Keratinocyte (primary cell): ENCODE results near the gene TMEM87B. TPM values are rescaled to one million over a fixed set of nuclear protein-coding genes. Genes with fewer than 3 reads are reported as not detected.
"Not testable (repeated sequence)": the region's sequence is repeated elsewhere in the genome, so short reads cannot be mapped to it uniquely, and the experiment has no call there.

ENCODE experiments used
- DNase-seq: peaks from one replicate; pipeline ENCODE4 v3.0.0-alpha.2; 2011; ENCODE audit warnings: low read depth, missing footprints, low spot score
- FAIRE-seq: peaks from 2 replicates; lab custom pipeline; 2011; peaks lifted over from hg19 to GRCh38; lab: Jason Lieb, UNC
- H2AFZ ChIP-seq: 2 replicates; pipeline ENCODE4 v1.6.0; 2012; ENCODE audit warnings: low read length, control low read depth, inconsistent platforms; ENCODE audit not compliant: control insufficient read depth
- H3K27ac ChIP-seq: 2 replicates; pipeline ENCODE4 v1.5.1; 2011; ENCODE audit warnings: low read length; ENCODE audit not compliant: control insufficient read depth, insufficient read depth
- H3K27me3 ChIP-seq: 3 replicates; pipeline ENCODE4 v1.6.0; 2011; ENCODE audit warnings: low read length; ENCODE audit not compliant: control insufficient read depth, insufficient read depth; ENCODE audit errors: extremely low read depth
- H3K36me3 ChIP-seq, 2 experiments: 2 replicates in 1 of 2; 3 replicates in 1 of 2; pipeline ENCODE4 v1.5.1; 2011; ENCODE audit warnings: low read length in 2 of 2, mild to moderate bottlenecking in 1 of 2; ENCODE audit not compliant: control insufficient read depth in 2 of 2, insufficient read depth in 2 of 2; ENCODE audit errors: extremely low read depth in 1 of 2
- H3K4me1 ChIP-seq: 3 replicates; pipeline ENCODE4 v1.5.1; 2011; ENCODE audit warnings: low read length; ENCODE audit not compliant: control insufficient read depth, insufficient read depth; ENCODE audit errors: extremely low read depth
- H3K4me2 ChIP-seq: 3 replicates; pipeline ENCODE4 v1.6.0; 2011; ENCODE audit warnings: low read depth, low read length; ENCODE audit not compliant: control insufficient read depth, insufficient read depth; ENCODE audit errors: extremely low read depth
- H3K4me3 ChIP-seq, 3 experiments: fragments of 200-600 bp in 1 of 3; sonication (generic) in 1 of 3; 2 replicates in 2 of 3; 3 replicates in 1 of 3; pipeline ENCODE4 v1.5.1; 2011 to 2016; ENCODE audit warnings: low read length in 3 of 3, mild to moderate bottlenecking in 3 of 3, control low read depth in 2 of 3, inconsistent platforms in 1 of 3, low read depth in 1 of 3, mixed read lengths in 1 of 3, mixed run types in 1 of 3, moderate library complexity in 1 of 3; ENCODE audit not compliant: control insufficient read depth in 2 of 3, insufficient read depth in 2 of 3; ENCODE audit errors: extremely low read depth in 1 of 3
- H3K79me2 ChIP-seq: 2 replicates; pipeline ENCODE4 v1.6.0; 2012; ENCODE audit warnings: low read length; ENCODE audit not compliant: control insufficient read depth, insufficient read depth
- H3K9ac ChIP-seq: 3 replicates; pipeline ENCODE4 v1.6.0; 2011; ENCODE audit warnings: low read length; ENCODE audit not compliant: control insufficient read depth, insufficient read depth; ENCODE audit errors: extremely low read depth
- H3K9me1 ChIP-seq: 3 replicates; pipeline ENCODE4 v1.6.0; 2011; ENCODE audit warnings: low read length; ENCODE audit not compliant: control insufficient read depth, insufficient read depth; ENCODE audit errors: extremely low read depth
- H3K9me3 ChIP-seq: 2 replicates; pipeline ENCODE4 v1.5.1; 2012; ENCODE audit warnings: low read depth, low read length; ENCODE audit not compliant: control insufficient read depth
- H4K20me1 ChIP-seq: 3 replicates; pipeline ENCODE4 v1.6.0; 2011; ENCODE audit warnings: low read length; ENCODE audit not compliant: control insufficient read depth, insufficient read depth; ENCODE audit errors: extremely low read depth
- CTCF ChIP-seq, 3 experiments: IDR thresholded peaks in 1 of 3; conservative IDR thresholded peaks in 1 of 3; optimal IDR thresholded peaks in 1 of 3; 2 replicates in 2 of 3; 3 replicates in 1 of 3; pipeline versions ENCODE3 to v1.5.1; 2011; ENCODE audit warnings: low read length in 3 of 3, mild to moderate bottlenecking in 3 of 3, moderate library complexity in 2 of 3, control low read depth in 1 of 3, inconsistent platforms in 1 of 3; ENCODE audit not compliant: insufficient read depth in 2 of 3; ENCODE audit errors: extremely low read depth in 1 of 3
- EZH2 ChIP-seq: IDR thresholded peaks from one replicate; pipeline ENCODE4 v1.6.1; 2012; ENCODE audit warnings: inconsistent platforms, mild to moderate bottlenecking, low read length, moderate library complexity
- dilution Hi-C: fragments of 300-500 bp; cut with MboI; formaldehyde crosslinking; loops from one replicate; pipeline ENCODE4 v1.7.0; 2020; ENCODE audit warnings: low sequenced_read_pairs; ENCODE audit not compliant: extremely low pct_ligation_motif_present
- polyA plus RNA-seq, 5 experiments: library from polyadenylated mRNA; depleted of rRNA in 3 of 5; stranded (reverse) in 3 of 5; stranded (forward) in 1 of 5; unstranded in 1 of 5; fragments of >200 nt; gene quantifications; 1 replicate in 1 of 5; 2 replicates in 3 of 5; 3 replicates in 1 of 5; pipeline versions ENCODE4 v1.2.1 to v1.2.3, GENCODE V29; 2011 to 2012; ENCODE audit warnings: missing spikeins in 2 of 5, low read depth in 1 of 5, low replicate concordance in 1 of 5

The TMEM87B gene
- polyA plus RNA-seq, 1 donor (not counting 4 experiments of a cell fraction or from before 2014, with no cell fraction given): 37.3 TPM

GRCh38 chr2:112035786-112036185 lies 19.3 kb upstream of the TMEM87B start:
- dilution Hi-C loops: no loop called here
- Histone ChIP-seq H3K36me3 (no peaks in the 10 kb centered on the region), H3K4me2 (no peak overlapping the region), H3K79me2 (no peaks in the 10 kb centered on the region), H3K4me3 (no peak overlapping the region), H3K9me1 (no peaks in the 10 kb centered on the region), H3K9ac (no peak overlapping the region), H4K20me1 (peaks cover 2% of the 10 kb centered on the region), H3K27me3 (no peaks in the 10 kb centered on the region), H3K4me1 (peaks cover 28% of the 10 kb centered on the region), H2AFZ (no peak overlapping the region), H3K9me3 (no peaks in the 10 kb centered on the region), H3K27ac (no peak overlapping the region)
- DNase-seq (no peak), FAIRE-seq (no peak)
- no peak for TF ChIP-seq CTCF (optimal IDR thresholded peaks at IDR 0.05 in 1 of 3, IDR thresholded peaks at IDR 0.05 in 1 of 3, conservative IDR thresholded peaks at IDR 0.05 in 1 of 3; ENCODE audit: extremely low read depth in 1 of 3, insufficient read depth in 2 of 3, low read length in 3 of 3)
- TF ChIP-seq EZH2: no peak

GRCh38 chr2:112039556-112039955 lies 15.5 kb upstream of the TMEM87B start:
- FAIRE-seq: not testable (repeated sequence)

GRCh38 chr2:112040066-112040465 lies 15.0 kb upstream of the TMEM87B start:
- H3K27ac ChIP-seq, H3K79me2 ChIP-seq, H3K9me3 ChIP-seq, H3K9ac ChIP-seq, H4K20me1 ChIP-seq, H2AFZ ChIP-seq, H3K27me3 ChIP-seq, H3K36me3 ChIP-seq, H3K4me1 ChIP-seq, dilution Hi-C loops, H3K4me3 ChIP-seq, H3K4me2 ChIP-seq, FAIRE-seq, DNase-seq, H3K9me1 ChIP-seq: not testable (repeated sequence)

More at GRCh38 chr2:112039556-112039955, 15.5 kb upstream of the TMEM87B start:
- dilution Hi-C loops, H3K36me3 ChIP-seq, H3K9ac ChIP-seq, H3K4me1 ChIP-seq, H3K9me3 ChIP-seq, DNase-seq, H3K4me2 ChIP-seq, H3K79me2 ChIP-seq, H3K27ac ChIP-seq, H4K20me1 ChIP-seq, H3K4me3 ChIP-seq, H3K9me1 ChIP-seq, H3K27me3 ChIP-seq, H2AFZ ChIP-seq: not testable (repeated sequence)

- H3K36me3 ChIP-seq, H3K4me2 ChIP-seq, H3K9me3 ChIP-seq, H3K4me1 ChIP-seq, H4K20me1 ChIP-seq, DNase-seq, H3K27ac ChIP-seq, H2AFZ ChIP-seq, H3K9me1 ChIP-seq, H3K79me2 ChIP-seq, FAIRE-seq, H3K9ac ChIP-seq, H3K27me3 ChIP-seq, H3K4me3 ChIP-seq, dilution Hi-C loops: not testable (repeated sequence)
Measured at GRCh38 chr2:112041460-112041859, 13.6 kb upstream of the TMEM87B start.
